GM18858 (cell line): ENCODE data around the gene KCNH1.
"Not testable (repeated sequence)": the region's sequence is repeated elsewhere in the genome, so short reads cannot be mapped to it uniquely, and the experiment has no call there.

Experiments
- ATAC-seq: cut with Tn5 transposase; IDR thresholded peaks from one replicate; pipeline ENCODE4 v1.9.1; 2021; ENCODE audit not compliant: unreplicated experiment

The KCNH1 gene

GRCh38 chr1:210691039-210691610 lies 442.8 kb downstream of the KCNH1 start:
- no peak for ATAC-seq

DNA sequence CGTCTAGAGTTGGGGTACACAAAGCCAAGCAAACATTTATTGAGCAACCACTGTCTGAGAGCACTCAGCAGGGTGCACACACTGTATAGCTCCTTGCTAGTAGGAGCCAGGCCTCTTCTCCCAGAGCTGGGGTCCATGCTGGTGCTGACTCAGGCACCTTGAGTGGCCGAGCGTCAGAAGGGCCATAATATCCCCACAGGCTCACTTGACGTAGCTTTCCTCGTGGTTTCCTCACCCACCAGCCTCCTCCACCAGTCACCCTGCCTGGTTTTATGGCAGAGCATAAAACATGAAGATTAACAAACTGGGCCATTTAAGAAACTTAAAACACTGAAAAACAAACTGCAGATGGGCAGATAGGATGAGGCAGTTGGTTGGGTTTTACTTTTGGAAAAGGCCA lies 443.7 kb downstream of the KCNH1 start:
- ATAC-seq: no peak

DNA sequence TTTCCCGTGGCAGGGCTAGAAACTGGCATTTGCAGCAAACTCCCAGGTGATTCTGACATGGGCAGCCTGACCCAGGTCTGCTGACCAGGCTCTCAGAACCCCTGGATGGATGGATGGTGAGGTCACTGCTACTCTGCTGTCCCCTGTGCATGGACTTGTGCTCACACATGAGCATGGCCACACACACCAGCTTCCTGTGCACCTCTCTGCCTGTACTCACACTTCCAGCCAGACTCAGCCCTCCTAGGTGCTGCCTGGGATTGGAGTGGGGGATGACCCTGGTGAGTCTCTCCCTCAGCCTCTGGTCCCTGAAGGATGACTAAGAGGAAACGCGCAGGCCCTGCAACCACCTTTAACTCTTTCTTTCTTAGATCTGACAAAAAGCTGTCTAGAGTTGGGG lies 444.1 kb downstream of the KCNH1 start:
- ATAC-seq: no peak

DNA sequence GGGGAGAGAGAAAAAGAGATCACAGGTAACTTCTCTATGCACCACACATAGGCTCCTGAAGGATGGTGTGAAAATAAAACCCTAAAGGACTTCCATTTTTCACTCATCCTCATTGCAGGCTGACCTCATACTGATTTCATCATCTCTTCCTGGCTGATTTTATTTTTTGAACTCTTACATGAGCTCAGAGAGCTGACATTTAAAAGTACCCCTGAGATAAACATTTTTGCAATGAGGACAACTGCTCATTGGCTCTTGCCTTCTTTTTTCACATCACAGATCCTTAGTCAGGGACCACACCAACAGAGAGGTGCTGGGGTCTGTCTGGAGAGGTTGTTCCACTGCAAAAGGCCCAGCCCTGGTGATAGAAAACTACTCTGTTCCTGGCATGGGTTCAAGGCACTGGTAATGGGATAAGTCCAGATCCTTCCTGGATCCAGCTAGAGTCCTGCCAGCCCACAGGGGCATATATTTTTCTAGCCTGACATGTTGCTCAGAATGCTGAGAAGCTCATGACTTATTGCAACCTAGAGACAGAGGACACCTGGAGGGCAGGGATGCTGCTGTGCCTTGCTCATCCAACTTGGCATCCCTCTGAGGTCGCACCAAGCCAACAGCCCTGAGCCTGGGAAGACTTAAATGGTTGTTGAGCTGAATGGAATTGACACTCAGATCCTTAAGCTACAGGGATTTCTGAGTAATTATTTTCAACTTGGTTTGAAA lies 445.3 kb downstream of the KCNH1 start:
- ATAC-seq: no peak

- ATAC-seq: no peak
Measured at GRCh38 chr1:210687582-210688279, 446.2 kb downstream of the KCNH1 start.

DNA sequence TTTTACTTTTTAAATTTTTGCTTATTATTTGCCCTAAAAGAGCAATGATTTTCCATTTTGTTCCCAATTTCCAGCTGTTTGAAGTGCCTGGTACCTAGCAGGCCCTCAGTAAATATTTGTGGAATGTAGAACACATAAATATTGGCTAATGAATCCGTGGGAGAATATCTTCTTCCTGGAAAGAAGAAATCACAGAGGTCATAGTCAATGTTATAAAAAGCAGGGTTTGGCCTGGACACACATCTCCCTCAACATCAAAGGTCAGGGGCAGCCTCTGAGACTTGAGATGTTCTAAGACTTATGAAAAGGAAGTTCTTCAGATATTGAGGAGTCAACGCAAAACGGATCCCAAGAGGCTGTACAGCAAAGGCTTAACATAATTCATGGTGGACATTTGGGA lies 447.1 kb downstream of the KCNH1 start:
- ATAC-seq: no peak

DNA sequence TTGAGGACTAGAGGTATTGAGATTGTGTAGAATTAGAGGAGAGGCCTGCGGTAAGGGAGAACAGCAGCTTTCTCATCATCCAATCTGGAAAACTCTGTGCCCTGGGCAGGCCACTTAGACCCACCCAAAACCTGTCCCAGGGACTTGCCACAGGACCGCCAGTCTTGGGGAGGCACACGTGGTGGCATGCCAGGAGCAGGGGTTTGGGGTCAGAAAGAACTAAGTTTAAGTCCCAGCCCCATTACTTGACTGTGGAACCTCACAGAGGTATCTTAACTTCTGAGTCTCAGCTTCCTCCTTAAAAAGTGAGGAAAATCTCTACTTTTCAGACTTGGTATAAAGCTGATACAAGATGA lies 448.7 kb downstream of the KCNH1 start:
- no peak for ATAC-seq

DNA sequence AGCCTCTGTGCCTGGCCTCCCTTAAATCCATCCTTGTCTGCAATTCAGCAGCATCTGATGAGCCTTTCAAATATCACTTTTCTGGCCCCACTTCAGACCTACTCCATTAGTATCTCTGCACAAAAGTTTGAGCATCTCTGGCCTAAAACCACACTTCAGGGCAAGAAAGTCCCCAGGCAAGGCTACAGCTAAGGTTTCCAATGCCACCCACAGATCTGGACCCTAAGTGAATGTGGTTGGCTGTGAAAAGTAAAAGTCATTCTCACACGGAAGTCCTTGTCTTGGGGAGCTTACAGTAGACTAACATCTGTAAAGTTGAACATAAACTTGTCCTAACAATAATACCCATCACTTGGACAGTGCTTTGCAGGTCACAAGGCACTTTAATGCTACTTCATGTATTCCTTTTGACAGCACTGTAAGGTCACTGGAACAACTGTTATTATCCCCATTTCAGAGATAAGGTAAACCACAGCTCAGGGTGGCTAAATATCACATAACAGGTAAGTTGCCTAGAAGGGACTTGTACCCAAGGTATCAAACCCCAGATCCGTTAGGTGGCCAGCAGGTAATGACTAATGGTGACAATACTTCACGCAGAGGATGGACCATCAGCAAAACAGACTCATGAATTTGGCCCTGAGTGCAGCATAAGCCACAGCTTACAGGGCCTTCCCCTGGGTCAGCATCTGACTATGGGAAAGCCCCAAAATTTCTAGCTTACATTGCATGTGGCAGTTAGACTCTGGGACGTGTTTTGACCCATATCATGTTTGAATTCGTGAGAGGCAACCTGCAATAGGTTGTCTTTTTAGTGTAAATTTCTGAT lies 449.3 kb downstream of the KCNH1 start:
- ATAC-seq: peak; percentile 83

DNA sequence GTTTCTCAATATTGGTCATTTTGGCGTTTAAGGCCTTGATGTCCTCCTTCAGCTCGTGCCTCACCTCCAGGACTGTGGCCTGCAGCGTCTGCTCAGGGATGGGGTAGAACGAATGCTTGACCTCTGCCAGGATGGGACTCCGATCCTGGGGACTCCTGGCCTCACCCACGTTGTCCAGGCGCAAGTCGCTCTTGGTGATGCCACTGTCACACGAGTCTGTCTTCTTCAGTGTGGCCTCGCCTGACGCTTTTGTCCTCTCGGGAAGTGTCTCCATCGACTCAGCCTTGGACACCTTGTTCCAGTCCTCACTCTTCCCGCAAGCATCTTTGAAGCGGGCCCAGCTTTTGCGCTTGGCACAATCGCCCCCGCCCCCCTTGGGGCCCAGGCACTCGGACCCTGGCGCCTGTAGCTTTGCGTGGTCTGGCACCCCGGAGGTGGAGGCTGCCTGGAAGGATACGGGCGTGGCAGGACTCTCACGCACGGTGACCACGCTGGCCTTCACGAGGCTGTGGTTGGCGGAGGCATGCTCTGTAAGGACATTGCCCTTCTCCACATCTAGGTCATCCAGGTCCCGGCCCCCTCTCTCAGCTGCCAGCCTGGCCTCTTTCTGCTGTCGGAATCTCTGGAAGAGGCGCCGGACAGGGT lies 450.4 kb downstream of the KCNH1 start:
- no peak for ATAC-seq

GRCh38 chr1:210681158-210681557 lies 452.8 kb downstream of the KCNH1 start:
- no peak for ATAC-seq

GRCh38 chr1:210678306-210678705 lies 455.6 kb downstream of the KCNH1 start:
- no peak for ATAC-seq

GRCh38 chr1:210677533-210677932 lies 456.4 kb downstream of the KCNH1 start:
- no peak for ATAC-seq

- ATAC-seq: no peak
Measured at GRCh38 chr1:210676539-210676938, 457.4 kb downstream of the KCNH1 start.

GRCh38 chr1:210674151-210674550 lies 459.8 kb downstream of the KCNH1 start:
- no peak for ATAC-seq

DNA sequence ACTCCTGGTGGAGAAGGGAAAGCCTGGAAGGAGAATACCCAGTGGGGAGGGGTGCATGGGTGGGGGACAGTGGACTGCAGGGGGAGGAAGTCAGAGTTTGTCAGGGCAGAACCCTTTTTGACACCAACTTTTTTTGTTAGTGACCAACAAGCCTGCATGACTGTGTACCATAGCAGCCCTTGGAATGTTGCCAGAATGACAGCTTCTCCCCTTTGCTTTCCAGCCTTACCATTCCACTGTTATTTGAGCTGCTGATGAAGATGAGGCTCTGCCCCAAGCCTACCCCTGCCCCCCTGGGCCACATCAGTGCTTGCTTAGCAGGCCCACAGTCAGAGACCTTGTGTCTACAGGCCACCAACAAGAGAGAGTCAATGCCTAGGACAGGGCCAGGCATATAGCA lies 464.0 kb downstream of the KCNH1 start:
- ATAC-seq: no peak

DNA sequence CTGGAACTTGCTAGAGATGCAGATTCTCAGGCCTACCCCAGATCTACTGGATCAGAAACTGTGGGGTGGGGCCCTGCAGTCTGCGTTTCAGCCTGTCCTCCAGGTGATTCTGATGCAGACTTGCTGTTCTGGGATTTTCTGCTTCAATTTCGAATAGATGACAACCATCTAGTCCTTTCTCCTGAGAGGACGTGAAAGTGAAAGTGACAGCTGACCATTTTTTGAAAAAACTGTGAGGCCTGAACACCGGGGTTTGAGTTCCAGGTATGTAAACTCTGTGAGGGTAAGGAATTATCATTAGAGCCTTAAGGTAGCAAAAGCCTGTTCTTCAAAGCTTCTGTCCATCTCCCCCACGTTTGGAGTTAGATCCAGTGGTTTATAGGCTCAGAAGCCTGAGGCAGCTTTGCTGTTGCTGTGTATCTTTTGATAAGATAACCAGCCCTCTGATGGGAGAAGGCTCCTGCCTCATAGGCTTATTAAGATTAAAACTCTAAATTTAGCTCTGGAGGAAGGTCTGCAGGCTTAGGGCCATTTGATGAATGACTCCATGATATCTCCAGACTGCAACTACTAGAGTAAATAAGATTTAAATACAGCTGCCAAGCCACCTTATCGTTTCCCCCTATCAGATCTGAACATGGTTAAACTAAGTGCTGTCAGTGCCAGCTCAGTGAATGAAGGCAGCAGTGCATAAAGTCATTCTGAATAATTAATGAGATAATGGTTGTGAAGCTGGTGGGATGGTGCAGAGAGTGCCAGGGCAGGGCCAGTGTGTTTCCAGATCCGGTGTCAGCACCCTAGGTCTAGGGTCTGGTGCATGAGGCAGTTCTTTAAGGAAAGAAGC lies 470.0 kb downstream of the KCNH1 start:
- no peak for ATAC-seq

GRCh38 chr1:210662291-210663050 lies 471.5 kb downstream of the KCNH1 start:
- no peak for ATAC-seq

DNA sequence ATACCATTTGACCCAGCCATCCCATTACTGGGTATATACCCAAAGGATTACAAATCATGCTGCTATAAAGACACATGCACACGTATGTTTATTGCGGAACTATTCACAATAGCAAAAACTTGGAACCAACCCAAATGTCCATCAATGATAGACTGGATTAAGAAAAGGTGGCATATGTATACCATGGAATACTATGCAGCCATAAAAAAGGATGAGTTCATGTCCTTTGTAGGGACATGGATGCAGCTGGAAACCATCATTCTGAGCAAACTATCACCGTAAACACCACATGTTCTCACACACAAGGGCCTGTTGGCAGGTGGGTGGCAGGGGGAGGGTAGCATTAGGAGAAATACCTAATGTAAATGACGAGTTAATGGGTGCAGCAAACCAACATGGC lies 472.4 kb downstream of the KCNH1 start:
- not testable (repeated sequence) for ATAC-seq

DNA sequence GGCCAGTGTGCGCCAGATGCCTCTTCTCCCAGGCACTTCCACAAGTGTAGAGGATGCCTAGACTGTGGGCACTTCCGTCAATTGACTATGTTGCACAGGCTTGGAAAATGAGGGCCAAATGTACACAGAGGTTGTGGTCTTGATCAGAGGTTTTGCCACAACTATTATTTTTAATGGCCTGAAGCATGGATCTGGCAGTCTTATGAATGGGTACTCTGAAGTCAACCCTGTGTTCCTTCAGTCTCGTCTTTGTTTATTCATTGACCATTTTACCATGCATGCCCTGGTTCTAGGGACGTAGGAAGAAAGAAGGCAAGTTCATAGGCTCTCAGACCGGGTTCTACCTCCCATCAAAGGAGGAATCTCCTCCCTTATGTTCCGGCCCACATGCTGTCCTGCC lies 476.1 kb downstream of the KCNH1 start:
- no peak for ATAC-seq
